ENCODE results near the gene MRPS25.

The MRPS25 gene

GRCh38 chr3:15108082-15108545 is 43.0 kb upstream of the MRPS25 start (continued):
- TF ChIP-seq ZBTB10 (tag by site-specific recombination; IDR thresholded peaks at IDR 0.05) (peak; percentile 43; the same call in 1 of the 2 replicates), ZNF10 (tag by site-specific recombination; IDR thresholded peaks at IDR 0.05) (no peak), GLIS1 (tag by site-specific recombination; IDR thresholded peaks at IDR 0.05) (peak; percentile 78), ZBTB49 (tag by site-specific recombination; IDR thresholded peaks at IDR 0.05; ENCODE audit: low read depth) (no peak)

GRCh38 chr3:15107075-15107947 is 42.2 kb upstream of the MRPS25 start:
- POLR2A ChIA-PET: interaction anchor here (0.8 kb wide), 1 partner anchor 8 kb away, joined by 3 read pairs; the partner anchor contains the start of gene RBSN
- no peak overlapping the region for H3K4me3 ChIP-seq (ENCODE audit: low read depth, low read length)
- no peaks in the 10 kb centered on the region for H3K36me3 ChIP-seq (ENCODE audit: control insufficient read depth in 2 of 2, insufficient read depth in 1 of 2, low read length in 2 of 2)
- no peak overlapping the region for H3K27ac ChIP-seq (ENCODE audit: extremely low read depth, low read depth, low read length)
- no peak for TF ChIP-seq ZNF155 (tag by site-specific recombination; IDR thresholded peaks at IDR 0.05)
- TF ChIP-seq ZNF624 (tag by site-specific recombination; IDR thresholded peaks at IDR 0.05): no peak
- TF ChIP-seq ZNF561 (tag by site-specific recombination; IDR thresholded peaks at IDR 0.05; ENCODE audit: borderline replicate concordance): no peak
- TF ChIP-seq ZNF596 (tag by site-specific recombination; IDR thresholded peaks at IDR 0.05): no peak
- no peak for TF ChIP-seq ZNF510 (tag by site-specific recombination; IDR thresholded peaks at IDR 0.05; ENCODE audit: insufficient replicate concordance)
- TF ChIP-seq ZFP3 (tag by site-specific recombination; IDR thresholded peaks at IDR 0.05; ENCODE audit: low read depth): no peak
- TF ChIP-seq OVOL3 (tag by site-specific recombination; IDR thresholded peaks at IDR 0.05): no peak
- TF ChIP-seq ZBTB7A (tag by site-specific recombination; IDR thresholded peaks at IDR 0.05; ENCODE audit: low read depth): no peak
- no peak for TF ChIP-seq ZNF26 (tag by site-specific recombination; IDR thresholded peaks at IDR 0.05)
- no peak for TF ChIP-seq ZSCAN23 (tag by site-specific recombination; IDR thresholded peaks at IDR 0.05)
- TF ChIP-seq CTCF (tag by site-specific recombination; IDR thresholded peaks at IDR 0.05): no peak
- no peak for TF ChIP-seq BCL11A (tag by site-specific recombination; IDR thresholded peaks at IDR 0.05; ENCODE audit: low read depth)
- TF ChIP-seq ZNF280D (tag by site-specific recombination; IDR thresholded peaks at IDR 0.05): no peak
- no peak for TF ChIP-seq ZNF473 (tag by site-specific recombination; IDR thresholded peaks at IDR 0.05)
- TF ChIP-seq ZNF23 (tag by site-specific recombination; IDR thresholded peaks at IDR 0.05; ENCODE audit: borderline replicate concordance): no peak
- CTCF ChIA-PET: interaction anchor here (0.6 to 3.1 kb wide), 25 partner anchors 11 to 913 kb away, joined by 3 to 36 read pairs (median 4); no protein-coding TSS in a partner anchor
- no peaks in the 10 kb centered on the region for H3K9me3 ChIP-seq (ENCODE audit: control insufficient read depth, insufficient read depth, low read depth, low read length)
- H3K4me1 ChIP-seq (ENCODE audit: control insufficient read depth, insufficient read depth, low read length): no peaks in the 10 kb centered on the region

Measured in HEK293 (cell line).